ENCODE data around the gene FAHD1.

GRCh38 chr16:1870365-1871082 lies 43.5 kb downstream of the FAHD1 start:
- TF ChIP-seq EZH2 (IDR thresholded peaks at IDR 0.05) (no peak), POLR2AphosphoS5 (IDR thresholded peaks at IDR 0.05; ENCODE audit: borderline replicate concordance, low read depth, low read length) (no peak)

Measured in SK-N-MC (cell line).